SKM-1 treated with dmso at 0.1 percent for 144 hours (cell line): ENCODE measurements around the gene HERC5.

Source experiments
- DNase-seq: peaks from one replicate; lab custom pipeline; 2025; ENCODE audit not compliant: unreplicated experiment; lab: John Stamatoyannopoulos, UW

The HERC5 gene

DNA sequence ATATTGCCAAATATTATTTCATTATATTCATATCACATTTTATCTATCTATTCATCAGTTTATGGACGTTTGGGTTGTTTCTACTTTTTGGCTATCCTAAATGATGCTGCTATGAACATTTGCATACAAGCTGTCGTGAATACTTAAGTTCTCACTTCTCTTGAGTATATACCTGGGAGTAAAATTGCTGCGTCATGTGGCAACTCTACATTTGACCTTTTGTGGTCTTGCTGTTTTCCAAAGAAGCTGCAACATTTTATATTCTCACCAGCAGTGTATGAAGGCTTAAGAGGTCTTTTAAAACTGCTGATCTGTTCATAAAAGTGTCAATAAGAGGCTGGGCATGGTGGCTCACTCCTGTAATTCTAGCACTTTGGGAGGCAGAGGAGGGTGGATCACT, 60.9 kb downstream of the HERC5 start:
- no peak for DNase-seq

DNA sequence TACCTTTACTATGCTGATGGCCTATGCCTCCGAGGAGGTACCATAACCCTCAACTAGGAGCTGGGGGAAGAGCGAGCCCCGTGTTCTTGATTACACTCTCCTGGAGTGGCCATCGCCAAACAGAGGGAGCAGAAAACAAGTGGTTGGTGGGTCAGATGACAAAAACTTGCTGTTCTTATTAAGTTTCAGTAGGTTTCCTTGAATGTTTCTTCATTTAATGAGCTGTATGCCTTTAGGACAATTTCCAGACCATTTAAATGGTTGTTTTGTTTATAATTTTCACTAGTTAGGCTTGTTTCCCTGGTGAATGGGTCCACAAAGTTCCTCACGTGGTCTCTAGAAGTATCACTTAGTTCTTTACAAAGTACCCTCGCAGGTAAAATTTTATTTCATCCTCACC, 62.0 kb downstream of the HERC5 start:
- DNase-seq, result no peak

DNA sequence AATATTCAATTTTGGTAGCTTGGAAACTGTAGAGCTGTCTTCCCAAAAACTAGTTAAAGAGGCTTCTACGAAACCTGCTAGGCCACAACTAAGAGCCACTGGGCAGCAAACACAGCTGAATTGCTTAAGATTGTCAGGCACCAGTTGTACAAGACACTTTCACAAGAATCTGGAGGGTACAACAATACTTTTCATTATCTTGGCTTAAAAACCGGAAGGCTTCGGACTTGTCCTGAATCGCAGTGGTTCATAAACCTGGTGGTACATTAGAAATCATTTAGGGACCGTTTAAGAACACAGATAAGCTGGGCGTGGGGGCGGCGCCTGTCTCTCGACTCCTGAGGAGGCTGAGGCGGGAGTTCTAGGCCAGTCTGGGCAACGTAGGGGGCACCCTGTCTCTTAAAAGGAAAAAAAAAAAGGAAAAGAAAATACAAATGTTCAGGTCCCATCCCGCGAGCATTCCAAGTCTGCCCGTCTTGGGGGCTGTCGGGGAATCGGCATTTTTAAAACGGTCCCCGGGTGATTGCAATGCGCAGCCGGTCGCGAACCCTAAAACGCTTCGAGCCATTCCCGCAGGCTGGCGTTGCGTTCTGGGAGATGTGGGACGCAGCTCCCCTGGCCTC, 65.9 kb downstream of the HERC5 start:
- peak; percentile 52 for DNase-seq

DNA sequence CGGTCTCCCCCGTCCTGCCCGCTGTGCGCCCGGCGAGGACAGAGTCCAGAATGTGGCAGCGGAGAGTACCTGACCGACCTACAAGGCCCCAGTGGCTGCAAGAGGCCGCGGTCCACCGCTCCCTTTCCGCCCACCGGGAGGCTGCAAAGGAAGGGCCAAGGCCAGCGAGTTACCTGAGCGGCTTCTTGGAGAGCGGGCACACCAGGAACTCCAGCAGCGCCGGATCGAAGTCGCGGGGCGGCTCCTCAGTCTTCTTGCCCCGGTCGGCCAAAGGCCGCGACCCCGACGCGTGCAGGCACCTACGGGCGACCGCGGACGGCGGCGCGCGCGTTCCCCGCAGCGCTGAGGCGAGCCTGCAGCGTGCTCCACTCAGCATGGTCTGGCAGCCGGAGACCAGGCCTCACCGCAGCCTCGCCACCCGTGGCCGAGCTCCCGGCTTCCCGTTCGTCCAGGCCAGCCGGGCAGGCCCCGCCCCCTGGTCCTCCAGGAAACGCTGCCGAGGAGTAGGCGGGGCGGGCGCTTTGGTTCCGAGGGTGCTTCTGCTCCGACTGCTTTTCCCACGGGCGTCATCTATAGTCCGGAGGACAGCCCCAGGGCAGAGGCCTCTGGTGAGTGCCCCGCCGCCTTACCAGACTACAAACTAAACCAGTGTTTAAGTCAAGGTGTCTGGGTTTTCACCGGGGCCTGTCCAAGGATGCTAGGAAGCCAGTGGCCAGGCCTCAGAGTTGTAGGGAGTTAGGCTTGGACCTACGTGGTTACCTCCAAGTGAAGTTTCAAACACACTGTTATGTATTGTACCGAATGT, 66.6 kb downstream of the HERC5 start, which contains the start of gene PYURF:
TSS of gene PYURF (minus strand) at position 452 of the 805 bp plus-strand sequence. CDS start at position 376, 76 bp downstream.
- peak; percentile 89 for DNase-seq

DNA sequence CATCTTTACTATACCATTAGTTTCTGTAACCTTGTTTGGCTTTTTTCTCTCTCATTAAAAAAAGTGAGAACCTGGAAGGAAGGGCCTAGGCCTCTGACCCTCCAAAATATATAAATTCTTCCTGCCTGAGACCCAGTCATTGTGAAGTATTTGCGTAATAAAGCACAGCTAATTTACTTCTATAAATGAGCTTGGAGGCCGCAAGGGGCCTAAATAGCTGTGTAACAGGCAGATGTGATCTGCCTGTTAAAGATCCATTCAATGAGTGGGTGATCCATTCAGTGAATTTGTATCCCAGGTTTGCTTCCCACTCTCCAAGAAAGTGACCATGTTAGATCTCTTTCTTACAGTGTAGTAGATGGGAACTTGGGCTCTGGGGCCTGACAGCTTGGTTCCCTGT, 67.3 kb downstream of the HERC5 start:
- DNase-seq, result no peak

DNA sequence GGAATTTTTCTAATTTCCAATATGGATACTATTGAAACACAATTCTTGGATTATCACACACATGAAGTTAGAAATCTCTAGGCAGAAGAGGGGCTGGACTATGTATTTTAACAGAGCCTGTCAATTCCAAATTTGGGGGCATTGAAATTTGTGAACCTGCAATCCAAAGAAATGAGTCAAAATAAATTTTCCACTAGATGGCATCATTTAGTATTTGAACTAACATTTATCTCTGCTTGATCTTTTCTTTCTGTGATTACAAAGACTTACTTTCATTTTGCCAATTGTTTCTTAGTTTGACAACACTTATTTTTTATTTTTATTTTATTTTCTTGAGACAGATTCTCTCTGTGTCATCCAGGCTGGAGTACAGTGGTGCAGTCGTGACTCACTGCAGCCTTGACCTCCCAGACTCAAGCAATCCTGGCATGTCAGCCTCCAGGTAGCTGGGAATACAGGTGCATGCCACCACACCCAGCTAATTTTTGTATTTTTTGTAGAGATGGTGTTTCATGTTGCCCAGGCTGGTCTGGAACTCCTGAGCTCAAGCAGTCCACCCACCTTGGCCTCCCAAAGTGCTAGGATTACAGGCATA, 69.4 kb downstream of the HERC5 start:
- peak; percentile 3 for DNase-seq

DNA sequence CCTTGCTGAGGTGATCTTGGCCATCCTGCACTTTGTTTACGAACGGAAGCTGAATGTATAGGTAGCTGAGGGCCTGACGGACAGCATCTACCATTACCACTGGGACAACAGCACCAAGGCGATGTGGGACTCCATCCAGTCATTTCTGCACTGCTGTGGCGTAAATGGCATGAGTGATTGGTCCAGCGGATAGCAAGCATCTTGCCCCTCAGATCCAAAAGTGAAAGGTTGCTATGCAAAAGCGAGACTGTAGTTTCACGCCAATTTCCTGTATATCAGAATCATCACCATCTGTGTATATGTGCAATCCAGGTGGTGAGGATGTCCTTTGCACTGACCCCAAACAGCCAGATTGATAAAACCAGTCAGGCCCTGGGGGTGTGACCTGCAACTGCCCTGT, 70.9 kb downstream of the HERC5 start:
- DNase-seq, result no peak

DNA sequence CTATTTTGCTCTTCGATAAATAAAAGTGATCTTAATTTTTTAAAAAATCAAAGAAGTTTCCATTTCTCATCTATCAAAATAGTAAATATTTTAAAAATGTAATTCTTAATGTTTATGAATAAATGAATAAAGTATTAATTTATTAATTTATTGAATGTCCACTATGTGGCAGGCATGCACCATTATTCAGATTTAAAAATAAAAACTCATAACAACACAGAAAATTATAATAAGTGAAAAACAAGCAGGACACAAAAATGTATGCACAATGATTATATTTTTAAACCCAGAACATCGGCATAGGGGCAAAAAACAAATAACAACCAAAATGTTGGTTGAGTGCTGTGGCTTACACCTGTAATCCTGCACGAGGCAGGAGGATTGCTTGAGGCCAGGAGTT, 71.9 kb downstream of the HERC5 start:
- DNase-seq, result no peak

DNA sequence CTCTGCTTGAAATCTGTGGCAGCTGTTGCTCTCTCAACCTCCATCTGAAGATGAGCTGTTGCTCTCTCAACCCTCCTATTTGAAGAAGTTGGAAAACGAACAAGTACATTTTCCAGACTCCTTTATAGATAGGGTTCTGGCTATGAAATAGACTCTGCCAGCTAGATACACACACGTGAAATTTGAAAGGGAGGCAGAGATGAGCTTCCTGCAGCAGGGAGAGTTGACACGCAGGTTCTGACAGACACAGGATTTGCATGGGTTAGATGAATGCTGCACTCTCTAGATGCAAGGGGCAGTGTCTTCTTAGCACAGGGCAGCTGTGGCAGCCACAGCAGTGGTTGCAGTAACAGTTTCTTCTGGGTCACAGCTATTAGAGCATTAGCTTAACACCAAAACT, 74.6 kb downstream of the HERC5 start:
- DNase-seq, result no peak

DNA sequence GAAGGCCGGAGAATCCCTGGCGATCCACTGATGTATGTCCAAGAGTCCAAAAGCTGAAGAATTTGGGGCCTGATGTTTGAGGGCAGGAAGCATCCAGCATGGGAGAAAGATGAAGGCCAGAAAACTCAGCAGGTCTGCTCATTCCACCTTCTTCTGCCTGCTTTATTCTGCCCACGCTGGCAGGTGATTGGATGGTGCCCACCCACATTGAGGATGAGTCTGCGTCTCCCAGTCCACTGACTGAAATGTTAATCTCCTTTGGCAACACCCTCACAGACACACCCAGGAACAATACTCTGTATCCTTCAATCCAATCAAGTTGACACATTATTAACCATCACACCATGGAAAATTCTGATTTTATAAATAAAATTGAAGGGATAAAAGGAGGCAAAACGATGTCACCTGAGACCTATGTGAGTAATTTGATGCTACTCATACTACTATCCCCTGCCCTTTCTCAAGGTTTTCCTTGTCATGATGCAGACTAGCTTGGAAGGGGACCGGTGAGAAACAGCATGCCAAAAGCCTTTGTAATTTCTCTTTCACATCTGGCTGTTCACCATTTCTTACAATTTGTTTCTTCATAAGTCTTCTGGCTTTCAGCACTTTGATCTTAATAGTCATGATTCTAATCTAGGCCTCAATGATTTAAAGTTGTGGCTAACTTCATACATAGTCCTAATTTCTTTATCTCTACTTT, 76.3 kb downstream of the HERC5 start:
- no peak for DNase-seq

DNA sequence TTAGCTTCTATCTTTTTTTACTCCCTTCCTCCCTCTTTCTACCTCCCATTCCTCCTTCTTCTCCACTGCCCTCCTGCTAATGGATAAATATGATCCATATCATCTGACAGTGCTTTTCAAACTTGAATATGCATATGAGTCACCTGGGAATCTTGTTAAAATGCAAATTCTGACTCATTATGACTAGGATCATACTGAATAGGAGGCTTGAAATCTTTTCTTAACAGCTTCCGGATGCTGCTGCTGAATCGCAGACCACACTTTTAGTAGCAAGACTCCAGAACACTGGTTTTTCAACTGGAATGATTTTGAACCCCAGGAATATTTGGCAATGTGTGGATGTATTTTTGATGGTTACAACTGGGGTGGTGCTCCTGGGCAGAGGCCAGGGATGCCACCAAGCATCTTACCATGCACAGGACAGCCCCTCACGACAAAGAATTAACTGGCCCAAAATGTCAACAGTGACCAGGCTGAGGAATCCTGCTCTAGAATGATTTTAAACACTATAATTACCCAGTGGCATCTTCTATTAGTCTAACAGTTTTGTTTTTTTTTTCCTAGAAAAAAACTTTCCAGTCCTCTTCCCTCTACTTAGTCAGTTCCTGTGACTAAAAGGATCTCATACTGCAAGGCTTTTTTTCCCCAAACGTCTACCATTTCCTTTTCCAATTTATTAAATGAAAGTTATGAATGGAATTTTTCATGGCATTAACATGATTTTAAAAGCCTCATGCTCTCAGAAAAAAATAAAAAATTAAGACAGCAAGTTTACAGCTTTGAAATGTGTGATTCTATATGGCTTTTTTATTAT, 77.2 kb downstream of the HERC5 start:
- no peak for DNase-seq

DNA sequence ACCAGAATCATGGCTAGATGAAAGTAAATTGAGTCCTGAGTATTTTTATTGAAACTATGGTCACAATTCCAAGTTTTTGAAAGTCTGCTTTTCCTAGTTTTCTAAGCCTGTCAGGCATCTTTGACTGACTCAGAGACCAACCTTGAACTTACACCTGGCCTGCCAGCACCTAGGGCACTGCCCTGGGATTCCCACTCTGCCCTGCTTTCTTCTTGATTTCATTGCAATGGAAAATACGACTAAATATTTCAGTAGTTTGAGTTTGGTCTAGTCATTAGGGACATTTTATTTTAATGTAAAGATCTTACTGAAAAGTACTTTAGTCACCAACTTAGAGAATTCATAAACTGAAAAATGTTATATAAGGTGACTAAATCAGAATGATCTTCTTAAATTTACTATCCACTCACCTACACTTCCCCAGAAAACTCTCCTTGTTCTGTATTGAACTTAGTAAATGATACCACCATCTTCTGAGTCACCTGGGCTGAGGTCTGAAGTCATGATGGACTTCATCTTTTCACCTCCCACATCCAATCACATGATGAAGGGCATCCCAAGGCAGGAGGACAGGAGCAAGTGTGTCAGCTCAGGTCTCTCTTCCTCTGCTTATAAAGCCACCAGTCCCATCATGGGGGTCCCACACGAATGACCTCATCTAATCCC, 78.3 kb downstream of the HERC5 start:
- DNase-seq, result no peak

DNA sequence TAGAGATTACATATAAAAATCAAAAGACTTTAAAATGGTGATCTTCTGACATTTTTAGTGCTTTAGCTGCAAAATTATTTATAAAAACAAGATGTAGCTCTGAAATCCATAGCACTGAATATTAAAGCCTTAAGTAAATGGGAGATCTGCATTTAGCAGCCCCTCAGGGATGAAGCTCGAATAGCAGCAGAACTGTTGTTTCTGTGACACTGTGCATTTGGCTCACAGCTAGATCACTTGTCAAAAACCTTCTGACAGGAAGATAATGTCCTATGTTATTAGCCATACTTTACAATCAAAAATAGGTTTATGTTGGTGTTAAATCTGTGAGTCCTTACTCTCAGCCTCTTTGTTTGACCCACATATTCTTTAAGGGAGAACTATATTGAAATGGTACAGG, 80.8 kb downstream of the HERC5 start:
- DNase-seq, result no peak

DNA sequence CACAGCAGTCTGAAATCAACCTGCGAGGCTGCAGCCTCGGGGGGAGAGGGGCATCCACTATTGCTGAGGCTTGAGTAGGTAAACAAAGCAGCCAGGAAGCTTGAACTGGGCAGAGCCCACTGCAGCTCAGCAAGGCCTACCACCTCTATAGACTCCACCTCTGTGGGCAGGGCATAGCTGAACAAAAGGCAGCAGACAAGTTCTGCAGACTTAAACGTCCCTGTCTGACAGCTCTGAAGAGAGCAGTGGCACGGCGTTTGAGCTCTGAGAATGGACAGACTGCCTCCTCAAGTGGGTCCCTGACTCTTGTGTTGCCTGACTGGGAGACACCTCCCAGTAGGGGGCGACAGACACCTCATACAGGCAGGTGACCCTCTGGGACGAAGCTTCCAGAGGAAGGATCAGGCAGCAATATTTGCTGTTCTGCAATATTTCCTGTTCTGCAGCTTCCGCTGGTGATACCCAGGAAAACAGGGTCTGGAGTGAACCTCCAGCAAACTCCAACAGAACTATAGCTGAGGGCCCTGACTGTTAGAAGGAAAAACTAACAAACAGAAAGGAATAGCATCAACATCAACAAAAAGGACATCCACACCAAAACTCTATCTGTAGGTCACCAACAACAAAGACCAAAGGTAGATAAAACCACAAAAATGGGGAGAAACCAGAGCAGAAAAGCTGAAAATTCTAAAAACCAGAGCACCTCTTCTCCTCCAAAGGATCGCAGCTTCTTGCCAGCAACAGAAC, 82.6 kb downstream of the HERC5 start:
- DNase-seq, result peak; percentile 5

DNA sequence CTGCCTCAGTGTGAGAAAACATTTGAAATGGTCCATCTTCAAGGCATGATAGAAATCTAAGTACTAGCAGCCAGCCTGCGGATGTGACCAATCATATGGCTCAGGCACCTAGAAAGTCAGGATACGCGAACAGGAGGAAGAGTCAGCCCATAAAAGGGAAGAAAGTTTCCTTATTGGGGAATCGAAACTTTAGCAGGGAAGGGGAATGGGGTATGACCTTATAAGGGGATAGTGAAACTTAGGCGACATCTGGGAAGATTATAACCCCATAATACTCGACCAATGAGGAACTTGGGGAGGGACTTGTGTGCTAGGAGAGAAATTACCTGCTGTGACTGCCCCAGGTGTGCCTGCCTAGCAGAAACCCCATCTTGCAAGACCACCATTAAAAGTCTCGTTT, 92.9 kb downstream of the HERC5 start:
- DNase-seq, result no peak
